GM12873 (cell line): ENCODE measurements around the gene TRIM29.

Experiments
- TF ChIP-seq, protein P1 (sequence below): IDR thresholded peaks from 2 replicates; pipeline ENCODE4 v1.5.1; 2012; ENCODE audit warnings: low read depth, mild to moderate bottlenecking, moderate library complexity, low read length, control low read depth; ENCODE audit not compliant: insufficient read depth; ENCODE audit errors: missing control alignments

The TRIM29 gene

DNA sequence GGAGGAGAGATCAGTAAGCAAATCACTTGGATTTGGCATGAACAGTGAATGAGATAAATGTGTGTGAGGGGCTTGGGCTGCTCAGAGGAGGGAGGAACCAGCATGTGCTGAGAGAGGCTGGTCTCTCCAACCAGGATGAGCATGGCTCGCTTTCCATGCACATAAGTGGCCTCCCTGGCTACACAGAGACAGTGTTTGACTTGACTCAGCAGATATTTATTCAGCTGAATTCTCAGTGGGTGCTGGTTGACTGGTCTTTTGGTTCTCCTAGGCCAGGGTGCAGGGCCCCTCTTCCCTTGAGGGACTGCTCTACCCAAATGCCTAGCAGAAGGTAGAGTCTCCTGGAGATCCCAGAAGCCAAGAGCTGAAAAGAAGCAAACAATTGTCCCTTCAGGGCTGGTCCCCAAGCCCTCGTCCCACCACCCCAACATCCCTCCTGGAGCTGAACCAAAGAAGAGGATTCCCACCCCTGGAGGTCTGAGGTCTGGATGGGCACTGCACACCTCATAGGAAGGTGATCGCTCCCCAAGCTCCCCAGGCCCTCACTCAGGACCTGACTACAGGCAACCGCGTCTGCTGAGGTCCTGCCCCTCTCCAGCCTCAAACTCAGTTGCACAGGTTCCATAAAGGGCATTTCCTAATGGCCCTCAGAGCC lies 3.3 kb upstream of the TRIM29 start:
- TF ChIP-seq, protein P1, sequence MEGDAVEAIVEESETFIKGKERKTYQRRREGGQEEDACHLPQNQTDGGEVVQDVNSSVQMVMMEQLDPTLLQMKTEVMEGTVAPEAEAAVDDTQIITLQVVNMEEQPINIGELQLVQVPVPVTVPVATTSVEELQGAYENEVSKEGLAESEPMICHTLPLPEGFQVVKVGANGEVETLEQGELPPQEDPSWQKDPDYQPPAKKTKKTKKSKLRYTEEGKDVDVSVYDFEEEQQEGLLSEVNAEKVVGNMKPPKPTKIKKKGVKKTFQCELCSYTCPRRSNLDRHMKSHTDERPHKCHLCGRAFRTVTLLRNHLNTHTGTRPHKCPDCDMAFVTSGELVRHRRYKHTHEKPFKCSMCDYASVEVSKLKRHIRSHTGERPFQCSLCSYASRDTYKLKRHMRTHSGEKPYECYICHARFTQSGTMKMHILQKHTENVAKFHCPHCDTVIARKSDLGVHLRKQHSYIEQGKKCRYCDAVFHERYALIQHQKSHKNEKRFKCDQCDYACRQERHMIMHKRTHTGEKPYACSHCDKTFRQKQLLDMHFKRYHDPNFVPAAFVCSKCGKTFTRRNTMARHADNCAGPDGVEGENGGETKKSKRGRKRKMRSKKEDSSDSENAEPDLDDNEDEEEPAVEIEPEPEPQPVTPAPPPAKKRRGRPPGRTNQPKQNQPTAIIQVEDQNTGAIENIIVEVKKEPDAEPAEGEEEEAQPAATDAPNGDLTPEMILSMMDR, result no peak

DNA sequence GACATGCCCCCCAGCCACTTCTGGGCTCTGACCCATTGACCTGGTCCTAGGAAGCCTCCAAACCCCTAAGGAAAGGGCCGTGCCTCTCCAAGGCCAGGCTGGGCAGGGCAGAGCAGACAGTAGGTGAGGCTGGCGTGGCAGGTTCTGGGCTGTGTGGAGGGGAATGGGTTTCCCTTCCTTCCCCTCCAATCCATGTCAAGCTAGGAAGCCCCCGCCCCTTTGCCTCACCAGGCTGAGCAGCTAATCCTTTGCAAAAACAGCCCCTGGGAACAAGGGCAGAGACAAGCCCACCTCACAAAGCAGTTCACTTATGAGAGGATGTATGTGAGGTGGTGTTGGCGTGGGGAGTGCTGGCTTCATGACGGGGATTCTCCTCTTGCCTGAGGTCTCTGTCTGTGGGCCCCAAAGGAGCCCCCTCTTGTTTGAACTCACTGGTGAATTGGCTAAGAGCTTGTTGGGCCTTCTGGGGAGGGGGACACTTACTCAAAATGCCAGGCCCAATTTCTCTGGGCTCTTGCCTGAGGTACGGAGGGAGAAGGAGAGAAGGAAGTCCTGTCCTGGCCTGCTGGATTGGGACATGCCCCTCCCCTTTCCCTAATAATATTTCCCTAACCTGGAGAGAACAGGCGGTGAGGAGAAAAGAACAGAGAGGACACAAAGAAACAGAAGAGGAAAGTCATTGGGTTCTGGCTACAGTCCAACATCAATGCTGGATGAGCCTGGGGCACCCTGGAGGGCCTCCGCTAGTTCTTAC lies 1.6 kb upstream of the TRIM29 start:
- TF ChIP-seq, protein P1, result no peak

DNA sequence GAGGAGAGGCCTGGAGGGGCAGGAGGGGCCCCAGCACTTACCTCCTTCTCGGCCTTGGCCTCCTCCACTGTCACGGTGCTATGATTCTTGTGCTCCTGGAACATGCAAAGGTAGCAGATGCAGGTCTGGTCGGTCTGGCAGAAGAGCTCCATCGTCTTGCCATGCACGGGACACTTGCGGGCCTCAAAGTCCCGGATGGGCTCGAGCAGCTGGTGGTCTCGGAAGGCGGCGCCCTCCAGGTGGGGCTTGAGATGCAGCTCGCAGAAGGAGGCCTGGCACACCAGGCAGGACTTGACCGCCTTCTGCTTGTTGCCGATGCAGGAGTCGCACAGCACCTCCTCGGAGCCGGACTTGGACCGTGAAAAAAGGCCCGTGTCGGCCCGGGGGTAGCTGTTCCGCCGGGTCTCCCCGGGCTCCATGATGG lies 714 bp downstream of the TRIM29 start:
- TF ChIP-seq, protein P1, result no peak

DNA sequence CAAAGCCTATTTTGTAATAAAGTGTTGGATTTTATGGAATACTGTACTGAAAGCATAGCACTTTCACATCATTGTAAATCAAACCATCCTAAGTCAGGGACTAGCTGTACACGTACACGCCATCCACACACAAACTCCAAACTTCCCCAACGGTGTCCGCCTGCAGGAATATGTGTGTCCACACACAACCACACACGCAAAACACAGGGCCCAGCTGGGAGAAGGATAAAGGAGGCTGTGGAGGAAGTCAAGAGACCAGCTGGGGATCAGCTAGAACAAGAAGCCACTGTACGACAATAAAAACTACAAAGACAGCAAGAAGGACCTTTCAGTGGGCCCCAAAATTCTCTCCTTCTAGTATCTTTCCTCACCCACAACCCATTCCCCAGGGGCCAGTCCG lies 1.6 kb downstream of the TRIM29 start:
- TF ChIP-seq, protein P1, result no peak

DNA sequence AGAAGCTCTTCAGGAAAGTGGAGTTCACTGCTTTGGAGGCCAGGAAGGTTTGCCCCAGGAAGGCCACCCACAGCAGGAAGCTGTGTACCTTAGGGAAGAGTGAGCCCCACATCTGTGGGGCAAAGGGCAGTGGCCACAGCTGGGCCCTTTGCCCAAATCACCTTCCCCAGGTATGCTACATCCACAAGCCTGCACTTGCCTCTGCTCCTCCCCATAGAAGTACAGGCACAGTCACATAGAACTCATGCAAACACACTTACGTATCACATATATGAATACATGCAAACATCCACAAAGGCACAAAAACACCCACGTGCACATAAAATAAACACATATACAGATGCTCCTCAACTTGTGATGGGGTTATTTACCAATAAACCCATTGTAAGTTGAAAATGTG lies 2.1 kb downstream of the TRIM29 start:
- TF ChIP-seq, protein P1, result no peak

DNA sequence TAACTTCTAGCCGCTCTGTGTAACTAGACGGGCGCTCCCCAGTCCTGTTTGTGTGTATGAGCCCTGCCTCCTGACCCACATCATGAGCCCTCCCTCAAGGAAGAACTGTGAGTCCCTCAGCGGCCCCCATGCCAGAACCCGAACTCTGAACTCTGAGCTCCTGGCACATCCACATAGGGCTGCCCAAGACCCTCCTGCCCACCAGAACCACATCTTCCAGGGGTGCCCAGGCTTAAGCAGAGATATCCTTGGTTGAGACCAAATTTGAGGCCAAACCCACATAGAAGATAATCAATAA lies 3.0 kb downstream of the TRIM29 start:
- TF ChIP-seq, protein P1, result no peak

DNA sequence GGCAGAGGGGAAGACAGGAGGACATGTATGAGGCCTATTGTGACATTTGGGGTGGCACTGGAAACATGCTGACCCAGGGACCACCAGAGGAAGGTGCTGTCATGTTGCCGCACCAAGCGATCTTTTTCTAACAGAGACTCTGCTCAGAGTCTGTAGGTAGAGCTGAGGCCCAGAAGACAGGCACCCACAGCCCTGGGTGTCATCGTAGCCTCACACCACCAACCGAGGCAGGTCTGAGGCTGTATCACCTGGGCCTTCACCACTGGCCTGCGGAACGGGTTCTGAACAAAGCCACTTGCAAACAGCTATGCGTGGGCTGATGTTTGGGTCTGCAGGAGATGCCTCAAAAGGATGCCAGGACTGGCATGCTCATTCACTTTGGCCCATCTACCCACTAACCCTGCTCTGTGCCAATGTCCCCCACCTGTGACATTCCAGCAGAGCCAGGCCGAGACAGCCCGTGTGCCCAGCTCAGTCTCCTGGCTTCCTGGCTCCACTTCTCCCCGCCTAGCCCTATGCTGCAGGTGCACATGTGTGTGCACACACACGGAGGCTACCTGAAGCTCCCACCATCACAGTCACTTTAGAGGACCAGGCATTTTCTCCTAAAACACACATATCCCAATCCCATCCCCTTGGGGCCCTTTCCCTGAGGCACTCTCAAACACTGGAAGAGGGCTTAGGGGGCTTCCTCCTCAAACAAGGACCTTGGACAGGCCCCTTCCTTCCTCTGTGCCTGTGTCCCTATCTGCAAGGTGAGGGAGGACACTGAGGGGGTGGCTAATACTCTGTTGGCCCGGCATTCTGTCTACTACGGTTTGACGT lies 3.6 kb downstream of the TRIM29 start:
- TF ChIP-seq, protein P1, result no peak
